DND-41 (cell line): Measurements from ENCODE around the gene CNPPD1.

ENCODE experiments used
- ATAC-seq: fragments of 200-7000 bp; cut with Tn5 transposase; 3 replicates; pipeline ENCODE4 v1.9.1; 2021; ENCODE audit warnings: low read depth; ENCODE audit not compliant: insufficient read depth
- DNase-seq: peaks from one replicate; pipeline ENCODE4 v3.0.0-alpha.2; 2020
- H2AFZ ChIP-seq: 2 replicates; pipeline ENCODE4 v1.6.0; 2012; ENCODE audit warnings: low read depth, low read length
- H3K27ac ChIP-seq: 2 replicates; pipeline ENCODE4 v1.5.1; 2012; ENCODE audit warnings: low read length, inconsistent platforms
- H3K27me3 ChIP-seq: fragments of 200-600 bp; sonication (generic); 2 replicates; pipeline ENCODE4 v1.6.0; 2012; ENCODE audit warnings: low read length, mild to moderate bottlenecking, inconsistent platforms; ENCODE audit not compliant: insufficient read depth, poor library complexity
- H3K36me3 ChIP-seq: 2 replicates; pipeline ENCODE4 v1.5.1; 2012; ENCODE audit warnings: low read length, inconsistent platforms; ENCODE audit not compliant: insufficient read depth
- H3K4me1 ChIP-seq: 2 replicates; pipeline ENCODE4 v1.5.1; 2012; ENCODE audit warnings: mild to moderate bottlenecking, low read length; ENCODE audit not compliant: insufficient read depth
- H3K4me2 ChIP-seq: 2 replicates; pipeline ENCODE4 v1.6.0; 2012; ENCODE audit warnings: mild to moderate bottlenecking, moderate library complexity, low read length, inconsistent platforms; ENCODE audit not compliant: insufficient read depth
- H3K4me3 ChIP-seq, 2 experiments: fragments of 200-600 bp in 1 of 2; shearing (Covaris generic) in 1 of 2; 2 replicates each; pipeline ENCODE4 v1.5.1; 2012 to 2016; ENCODE audit warnings: inconsistent platforms in 2 of 2, low read length in 2 of 2, mild to moderate bottlenecking in 2 of 2, low read depth in 1 of 2, moderate library complexity in 1 of 2
- H3K79me2 ChIP-seq: 2 replicates; pipeline ENCODE4 v1.6.0; 2012; ENCODE audit warnings: low read length, inconsistent platforms; ENCODE audit not compliant: insufficient read depth
- H3K9ac ChIP-seq: 2 replicates; pipeline ENCODE4 v1.6.0; 2012; ENCODE audit warnings: low read depth, mild to moderate bottlenecking, inconsistent platforms, low read length, moderate library complexity
- H3K9me3 ChIP-seq: 2 replicates; pipeline ENCODE4 v1.5.1; 2012; ENCODE audit warnings: low read length, moderate library complexity, mild to moderate bottlenecking, inconsistent platforms; ENCODE audit not compliant: insufficient read depth, severe bottlenecking
- H4K20me1 ChIP-seq: 2 replicates; pipeline ENCODE4 v1.6.0; 2012; ENCODE audit warnings: low read length; ENCODE audit not compliant: insufficient read depth
- EZH2 ChIP-seq: IDR thresholded peaks from 3 replicates; pipeline ENCODE4 v1.6.1; 2012; ENCODE audit warnings: borderline replicate concordance, low read depth, mild to moderate bottlenecking, moderate library complexity, low read length, inconsistent platforms; ENCODE audit not compliant: severe bottlenecking
- TF ChIP-seq, protein P1 (sequence below): IDR thresholded peaks from 2 replicates; pipeline ENCODE4 v1.5.1; 2012; ENCODE audit warnings: borderline replicate concordance, low read length, moderate library complexity, mild to moderate bottlenecking; ENCODE audit not compliant: poor library complexity, severe bottlenecking; ENCODE audit errors: extremely low read depth

Gene CNPPD1

DNA sequence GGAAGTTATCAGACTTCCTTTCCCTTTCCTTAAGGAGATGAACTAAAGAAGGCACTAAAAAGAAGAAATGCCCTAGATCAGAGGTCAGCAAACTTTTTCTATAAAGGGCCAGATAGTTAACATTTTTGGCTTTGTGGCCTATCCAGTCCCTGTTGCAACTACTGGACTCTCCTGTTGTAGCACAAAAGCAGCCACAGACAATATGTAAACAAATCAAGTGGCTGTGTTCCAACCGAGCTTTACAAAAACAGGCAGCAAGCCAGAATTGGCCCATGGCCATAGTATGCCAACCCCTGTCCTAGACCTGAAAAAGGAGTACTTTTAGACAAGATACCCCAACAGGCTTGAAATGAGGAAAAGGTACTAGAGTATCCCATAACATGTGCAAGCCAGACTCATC is 27.1 kb downstream of the CNPPD1 start:
- no peak overlapping the region for H3K27ac ChIP-seq
- H3K4me2 ChIP-seq: no peak overlapping the region
- H4K20me1 ChIP-seq: no peaks in the 10 kb centered on the region
- no peak for TF ChIP-seq EZH2
- TF ChIP-seq, protein P1, sequence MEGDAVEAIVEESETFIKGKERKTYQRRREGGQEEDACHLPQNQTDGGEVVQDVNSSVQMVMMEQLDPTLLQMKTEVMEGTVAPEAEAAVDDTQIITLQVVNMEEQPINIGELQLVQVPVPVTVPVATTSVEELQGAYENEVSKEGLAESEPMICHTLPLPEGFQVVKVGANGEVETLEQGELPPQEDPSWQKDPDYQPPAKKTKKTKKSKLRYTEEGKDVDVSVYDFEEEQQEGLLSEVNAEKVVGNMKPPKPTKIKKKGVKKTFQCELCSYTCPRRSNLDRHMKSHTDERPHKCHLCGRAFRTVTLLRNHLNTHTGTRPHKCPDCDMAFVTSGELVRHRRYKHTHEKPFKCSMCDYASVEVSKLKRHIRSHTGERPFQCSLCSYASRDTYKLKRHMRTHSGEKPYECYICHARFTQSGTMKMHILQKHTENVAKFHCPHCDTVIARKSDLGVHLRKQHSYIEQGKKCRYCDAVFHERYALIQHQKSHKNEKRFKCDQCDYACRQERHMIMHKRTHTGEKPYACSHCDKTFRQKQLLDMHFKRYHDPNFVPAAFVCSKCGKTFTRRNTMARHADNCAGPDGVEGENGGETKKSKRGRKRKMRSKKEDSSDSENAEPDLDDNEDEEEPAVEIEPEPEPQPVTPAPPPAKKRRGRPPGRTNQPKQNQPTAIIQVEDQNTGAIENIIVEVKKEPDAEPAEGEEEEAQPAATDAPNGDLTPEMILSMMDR: no peak
- H3K9me3 ChIP-seq: no peaks in the 10 kb centered on the region
- no peak overlapping the region for H3K4me3 ChIP-seq
- no peak overlapping the region for H3K9ac ChIP-seq
- no peak overlapping the region for H2AFZ ChIP-seq
- H3K4me1 ChIP-seq: no peaks in the 10 kb centered on the region
- no peaks in the 10 kb centered on the region for H3K27me3 ChIP-seq
- peaks cover 33% of the 10 kb centered on the region for H3K36me3 ChIP-seq
- no peaks in the 10 kb centered on the region for H3K79me2 ChIP-seq
- DNase-seq (no peak), ATAC-seq (no peak)

- Histone ChIP-seq H4K20me1 (no peaks in the 10 kb centered on the region), H2AFZ (no peak overlapping the region), H3K4me3 (no peak overlapping the region), H3K4me2 (no peak overlapping the region), H3K27ac (no peak overlapping the region), H3K27me3 (no peaks in the 10 kb centered on the region), H3K36me3 (peaks cover 37% of the 10 kb centered on the region), H3K9ac (no peak overlapping the region), H3K79me2 (no peaks in the 10 kb centered on the region), H3K9me3 (no peaks in the 10 kb centered on the region), H3K4me1 (no peaks in the 10 kb centered on the region)
- no peak for TF ChIP-seq EZH2
- TF ChIP-seq, protein P1: no peak
- ATAC-seq: no peak
- no peak for DNase-seq
Observed at GRCh38 chr2:219142329-219142728, 34.4 kb downstream of the CNPPD1 start.

- Histone ChIP-seq H3K36me3 (peaks cover 23% of the 10 kb centered on the region; the same call in 1 of the 2 replicates), H3K4me1 (no peaks in the 10 kb centered on the region), H3K79me2 (no peaks in the 10 kb centered on the region), H3K27ac (no peak overlapping the region), H3K4me2 (no peak overlapping the region), H4K20me1 (no peaks in the 10 kb centered on the region), H3K9me3 (no peaks in the 10 kb centered on the region), H3K4me3 (no peak overlapping the region), H3K27me3 (no peaks in the 10 kb centered on the region), H2AFZ (no peak overlapping the region), H3K9ac (no peak overlapping the region)
- no peak for TF ChIP-seq EZH2
- TF ChIP-seq, protein P1: no peak
- ATAC-seq: no peak
- no peak for DNase-seq
Observed at GRCh38 chr2:219140722-219141121, 36.0 kb downstream of the CNPPD1 start.

DNA sequence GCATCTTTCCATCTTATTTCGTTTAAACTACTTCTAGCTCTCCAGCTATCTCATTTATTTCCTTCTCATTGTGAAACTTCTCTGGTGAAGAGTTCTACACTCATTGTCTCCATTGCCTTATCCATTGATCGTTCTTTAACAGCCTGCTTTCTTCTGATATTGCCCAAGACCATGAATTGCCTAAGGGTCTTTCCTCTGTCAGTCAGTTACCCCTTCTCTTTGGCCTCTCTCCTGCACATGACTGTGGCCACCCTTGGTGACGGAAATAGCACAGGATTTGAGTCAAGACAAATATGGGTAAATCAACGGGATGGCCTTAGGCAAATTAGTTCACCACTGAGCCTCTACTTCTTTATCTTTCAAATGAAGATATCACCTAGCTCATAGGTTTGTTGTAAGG is 42.7 kb downstream of the CNPPD1 start:
- no peak overlapping the region for H3K9ac ChIP-seq
- H4K20me1 ChIP-seq: no peaks in the 10 kb centered on the region
- H3K9me3 ChIP-seq: no peaks in the 10 kb centered on the region
- H3K4me3 ChIP-seq: no peak overlapping the region
- no peak for DNase-seq
- no peaks in the 10 kb centered on the region for H3K4me1 ChIP-seq
- TF ChIP-seq, protein P1: no peak
- no peak for TF ChIP-seq EZH2
- no peak overlapping the region for H3K27ac ChIP-seq
- no peak overlapping the region for H2AFZ ChIP-seq
- H3K79me2 ChIP-seq: no peaks in the 10 kb centered on the region
- ATAC-seq: no peak
- H3K27me3 ChIP-seq: no peaks in the 10 kb centered on the region
- no peaks in the 10 kb centered on the region; the same call in 1 of the 2 replicates for H3K36me3 ChIP-seq
- H3K4me2 ChIP-seq: no peak overlapping the region
